ENCODE results near the gene CPEB1. TPM values are rescaled to one million over a fixed set of nuclear protein-coding genes. Genes with fewer than 3 reads are reported as not detected.

Gene CPEB1
- total RNA-seq, 2 donors from 2014 or later, result 1.5 to 3.3 TPM

DNA sequence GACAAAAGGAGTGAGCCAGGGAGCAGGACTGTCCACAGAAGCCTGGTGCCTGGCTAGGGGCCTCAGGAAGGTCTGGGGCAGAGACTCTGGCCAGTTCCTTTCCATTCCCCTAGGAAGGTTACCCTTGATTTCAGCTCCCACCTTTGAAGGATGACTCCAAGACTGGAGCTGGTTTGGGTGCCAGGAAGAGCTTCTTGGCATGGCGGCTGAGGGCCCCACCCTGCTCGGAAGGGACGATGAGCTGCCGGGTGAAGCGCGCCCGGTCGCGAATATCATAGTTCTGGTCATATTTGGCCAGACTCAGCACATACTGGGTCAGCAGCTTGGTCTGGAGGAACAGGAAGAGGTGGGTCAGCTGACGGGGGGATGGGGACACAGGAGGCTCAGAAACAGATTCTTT, 19.4 kb upstream of the CPEB1 start:
- H3K4me1 ChIP-seq, result no peaks in the 10 kb centered on the region
- H3K9me3 ChIP-seq, result no peaks in the 10 kb centered on the region
- TF ChIP-seq CTCF (IDR thresholded peaks at IDR 0.05), result no peak
- no peaks in the 10 kb centered on the region for H3K27me3 ChIP-seq
- H3K27ac ChIP-seq, result no peak overlapping the region
- no peaks in the 10 kb centered on the region for H3K36me3 ChIP-seq
- no peak for DNase-seq (ENCODE audit: low spot score)
- no peak overlapping the region for H3K4me3 ChIP-seq

GRCh38 chr15:82664021-82664420, 16.9 kb upstream of the CPEB1 start:
- Histone ChIP-seq H3K9me3 (no peaks in the 10 kb centered on the region), H3K4me1 (no peaks in the 10 kb centered on the region), H3K27me3 (no peaks in the 10 kb centered on the region), H3K27ac (no peak overlapping the region), H3K4me3 (no peak overlapping the region), H3K36me3 (no peaks in the 10 kb centered on the region)
- TF ChIP-seq CTCF (IDR thresholded peaks at IDR 0.05), result no peak
- DNase-seq (ENCODE audit: low spot score), result no peak

DNA sequence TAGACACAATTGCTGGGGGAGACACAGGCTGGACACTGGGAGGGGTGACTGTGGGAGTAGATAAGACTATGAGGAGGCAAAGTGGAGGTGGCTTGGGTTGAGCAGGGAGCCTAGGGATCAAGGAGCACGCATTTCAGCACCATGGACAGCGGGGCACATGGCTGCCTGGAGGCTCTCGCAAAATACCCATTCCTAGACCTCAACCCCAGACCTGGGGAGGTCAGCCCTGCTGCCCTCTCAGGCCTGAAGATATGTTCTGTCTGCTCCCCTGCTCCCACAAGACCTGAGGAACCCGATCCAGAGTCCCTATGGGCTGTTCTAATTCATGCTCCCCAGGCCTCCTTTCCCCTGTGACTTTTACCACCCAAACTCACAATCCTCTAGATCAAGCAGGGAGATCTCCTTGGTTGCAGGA, 16.0 kb upstream of the CPEB1 start:
- H3K27ac ChIP-seq, result no peak overlapping the region
- TF ChIP-seq CTCF (IDR thresholded peaks at IDR 0.05), result no peak
- no peaks in the 10 kb centered on the region for H3K4me1 ChIP-seq
- H3K4me3 ChIP-seq, result no peak overlapping the region
- no peaks in the 10 kb centered on the region for H3K36me3 ChIP-seq
- no peaks in the 10 kb centered on the region for H3K9me3 ChIP-seq
- no peaks in the 10 kb centered on the region for H3K27me3 ChIP-seq
- no peak for DNase-seq (ENCODE audit: low spot score)

DNA sequence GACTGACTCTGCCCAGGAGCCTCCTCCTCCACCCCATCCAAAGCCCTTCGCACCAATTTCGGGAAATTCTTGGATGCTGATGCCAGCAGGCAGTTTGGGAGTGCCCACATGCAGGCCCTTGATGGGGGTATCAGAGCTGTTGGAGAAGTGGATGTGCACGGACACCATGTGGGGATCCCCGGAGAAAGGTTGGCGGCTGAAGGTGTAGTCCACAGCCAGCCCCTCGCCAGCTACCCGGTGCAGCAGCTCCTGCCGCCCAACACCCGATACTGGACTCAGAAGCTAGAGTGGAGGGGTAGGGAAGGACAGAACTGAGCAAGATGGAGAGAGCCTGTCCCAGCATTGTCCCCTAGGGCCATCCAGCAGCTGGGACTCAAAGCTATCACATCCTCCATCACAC, 15.5 kb upstream of the CPEB1 start:
- Histone ChIP-seq H3K4me1 (no peaks in the 10 kb centered on the region), H3K27ac (no peak overlapping the region), H3K4me3 (no peak overlapping the region), H3K27me3 (no peaks in the 10 kb centered on the region), H3K9me3 (no peaks in the 10 kb centered on the region), H3K36me3 (no peaks in the 10 kb centered on the region)
- TF ChIP-seq CTCF (IDR thresholded peaks at IDR 0.05), result no peak
- no peak for DNase-seq (ENCODE audit: low spot score)

- no peaks in the 10 kb centered on the region for H3K36me3 ChIP-seq
- no peaks in the 10 kb centered on the region for H3K4me1 ChIP-seq
- DNase-seq (ENCODE audit: low spot score), result no peak
- H3K9me3 ChIP-seq, result no peaks in the 10 kb centered on the region
- TF ChIP-seq CTCF (IDR thresholded peaks at IDR 0.05), result no peak
- H3K27me3 ChIP-seq, result no peaks in the 10 kb centered on the region
- no peak overlapping the region for H3K27ac ChIP-seq
- H3K4me3 ChIP-seq, result no peak overlapping the region
Measured at GRCh38 chr15:82660378-82660777, 13.2 kb upstream of the CPEB1 start.

DNA sequence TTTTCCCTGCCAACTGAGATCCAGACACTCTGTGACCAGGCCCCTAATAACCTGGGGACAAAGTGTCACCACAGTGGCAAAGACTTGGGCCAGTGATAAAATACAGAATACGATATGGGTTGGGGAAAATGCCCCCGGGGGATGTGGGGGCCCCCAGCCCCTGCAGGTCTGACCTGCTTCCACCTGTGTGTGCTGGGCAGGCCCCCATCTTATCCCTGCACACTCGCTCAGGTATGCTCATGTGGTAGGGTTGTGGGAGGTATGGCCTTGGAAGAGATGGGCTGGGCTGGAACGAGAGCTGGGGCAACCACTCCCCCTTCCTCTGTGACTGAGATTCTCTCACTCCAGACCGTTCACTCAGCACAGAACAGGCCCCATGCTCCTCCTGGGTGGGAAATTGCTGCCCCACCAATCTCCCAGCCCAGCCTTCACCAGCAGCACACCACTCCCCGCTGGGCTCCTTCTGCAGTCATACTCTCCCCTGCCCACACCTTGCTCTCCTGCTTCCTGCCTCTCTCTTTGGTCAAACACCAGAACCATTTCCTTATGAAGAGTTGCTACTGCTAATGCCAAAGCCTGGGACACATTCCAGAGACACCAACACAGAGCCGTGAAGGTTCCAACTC, 9.6 kb upstream of the CPEB1 start:
- TF ChIP-seq CTCF (IDR thresholded peaks at IDR 0.05), result no peak
- no peaks in the 10 kb centered on the region for H3K9me3 ChIP-seq

More for the DNA sequence above, 9.6 kb upstream of the CPEB1 start:
- H3K36me3 ChIP-seq, result no peaks in the 10 kb centered on the region
- no peak overlapping the region for H3K27ac ChIP-seq
- DNase-seq (ENCODE audit: low spot score), result no peak
- H3K27me3 ChIP-seq, result no peaks in the 10 kb centered on the region
- no peaks in the 10 kb centered on the region for H3K4me1 ChIP-seq
- H3K4me3 ChIP-seq, result no peak overlapping the region

Measured in right atrium auricular region (tissue), 2 donors.